ENCODE results near the gene SLC7A5.
"Not testable (repeated sequence)": the region's sequence is repeated elsewhere in the genome, so short reads cannot be mapped to it uniquely, and the experiment has no call there.

Gene SLC7A5

GRCh38 chr16:87832741-87833502 is 36.4 kb downstream of the SLC7A5 start:
- peak; percentile 61 to 85 for DNase-seq

- no peak for DNase-seq
These were observed 37.2 kb downstream of the SLC7A5 start for GRCh38 chr16:87832137-87832527.

DNA sequence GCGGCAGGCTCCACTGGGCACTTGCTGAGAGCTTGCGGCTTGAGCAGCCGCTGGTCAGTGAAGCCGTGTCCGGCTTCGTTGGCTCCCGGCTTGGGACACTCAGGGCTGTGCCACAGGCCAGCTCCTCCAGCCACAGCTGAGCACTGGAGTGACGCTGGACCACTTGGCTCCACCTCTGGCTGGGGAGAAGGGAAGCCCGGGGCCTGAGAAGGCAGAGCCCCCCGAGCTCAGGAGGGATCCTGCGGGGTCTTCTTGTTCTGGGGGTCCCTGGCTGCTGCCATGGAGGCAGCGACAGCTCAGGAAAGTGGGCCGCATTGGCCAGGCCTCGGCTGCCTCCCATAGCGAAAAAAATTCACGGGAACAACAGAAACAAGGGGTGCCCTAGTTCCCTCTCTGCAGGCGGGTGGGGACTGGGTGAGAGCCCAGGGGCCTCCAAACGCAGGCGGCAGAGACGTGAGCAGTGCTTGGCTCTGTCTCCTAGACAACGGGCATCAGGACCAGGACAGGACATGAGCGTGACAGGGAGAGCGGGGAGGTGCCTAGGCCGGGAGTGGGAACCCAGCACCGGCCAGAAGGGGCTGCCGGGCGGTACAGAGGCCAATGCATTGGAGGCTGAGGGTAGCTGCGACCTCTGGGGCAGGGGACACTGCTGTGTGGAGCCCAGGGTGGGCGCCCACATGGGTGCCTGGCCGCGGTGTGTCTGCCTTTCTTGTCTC is 37.7 kb downstream of the SLC7A5 start:
- DNase-seq, result no peak

GRCh38 chr16:87830673-87831420 is 38.5 kb downstream of the SLC7A5 start:
- no peak for DNase-seq

GRCh38 chr16:87829988-87830672 is 39.2 kb downstream of the SLC7A5 start:
- DNase-seq, result no peak

DNA sequence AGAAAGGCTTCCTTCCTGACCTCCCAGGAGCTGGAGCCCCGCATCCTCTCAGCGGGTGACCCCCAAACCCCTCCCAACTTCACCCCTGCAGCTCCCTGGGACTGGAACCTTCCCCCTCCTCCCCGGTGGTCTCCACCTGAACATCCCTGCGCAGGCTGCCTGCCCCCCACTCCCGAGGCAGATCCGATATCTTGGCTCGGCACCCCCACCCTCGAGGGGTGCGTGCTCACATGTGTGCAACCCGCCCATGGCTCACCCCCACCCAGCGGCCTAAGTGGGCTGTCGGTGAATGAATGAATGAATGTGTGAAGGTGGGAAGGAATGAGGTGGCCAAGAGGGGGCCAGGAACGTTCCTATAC is 39.7 kb downstream of the SLC7A5 start:
- DNase-seq, result no peak

DNA sequence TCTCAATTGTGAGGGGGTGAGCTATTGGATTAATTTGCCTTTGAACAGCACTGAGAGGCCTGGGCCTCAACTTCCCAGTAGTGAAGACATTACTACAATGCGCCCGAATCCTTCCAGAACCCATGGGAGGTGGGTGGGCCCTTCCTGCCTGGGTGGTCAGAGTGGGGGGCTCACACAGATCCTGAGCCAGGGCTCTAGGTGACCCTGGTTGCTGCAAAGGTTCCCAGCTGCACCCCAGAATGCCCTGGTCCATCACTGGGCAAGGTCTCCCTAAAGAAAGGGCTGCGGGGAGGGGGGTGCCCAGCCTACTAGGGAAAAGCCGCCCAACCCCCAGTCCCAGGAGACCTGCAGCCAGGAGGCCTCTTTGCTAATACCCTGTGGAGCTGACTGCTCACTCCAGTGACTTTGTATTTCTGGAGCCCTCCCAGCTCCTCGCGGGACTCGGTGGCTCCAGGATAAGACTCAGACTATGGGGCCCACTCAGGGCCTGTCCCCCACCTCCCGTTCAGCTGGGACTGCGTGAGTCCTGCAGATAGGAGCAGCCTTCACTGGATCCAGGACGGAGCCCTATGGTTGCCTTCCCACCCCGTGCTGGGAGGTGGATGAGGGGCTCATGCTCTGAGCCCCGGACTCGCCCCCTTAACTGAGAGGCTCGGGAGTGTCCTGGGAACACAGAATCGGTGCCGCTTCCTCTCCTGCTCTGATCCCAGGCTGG is 40.2 kb downstream of the SLC7A5 start:
- no peak for DNase-seq

DNA sequence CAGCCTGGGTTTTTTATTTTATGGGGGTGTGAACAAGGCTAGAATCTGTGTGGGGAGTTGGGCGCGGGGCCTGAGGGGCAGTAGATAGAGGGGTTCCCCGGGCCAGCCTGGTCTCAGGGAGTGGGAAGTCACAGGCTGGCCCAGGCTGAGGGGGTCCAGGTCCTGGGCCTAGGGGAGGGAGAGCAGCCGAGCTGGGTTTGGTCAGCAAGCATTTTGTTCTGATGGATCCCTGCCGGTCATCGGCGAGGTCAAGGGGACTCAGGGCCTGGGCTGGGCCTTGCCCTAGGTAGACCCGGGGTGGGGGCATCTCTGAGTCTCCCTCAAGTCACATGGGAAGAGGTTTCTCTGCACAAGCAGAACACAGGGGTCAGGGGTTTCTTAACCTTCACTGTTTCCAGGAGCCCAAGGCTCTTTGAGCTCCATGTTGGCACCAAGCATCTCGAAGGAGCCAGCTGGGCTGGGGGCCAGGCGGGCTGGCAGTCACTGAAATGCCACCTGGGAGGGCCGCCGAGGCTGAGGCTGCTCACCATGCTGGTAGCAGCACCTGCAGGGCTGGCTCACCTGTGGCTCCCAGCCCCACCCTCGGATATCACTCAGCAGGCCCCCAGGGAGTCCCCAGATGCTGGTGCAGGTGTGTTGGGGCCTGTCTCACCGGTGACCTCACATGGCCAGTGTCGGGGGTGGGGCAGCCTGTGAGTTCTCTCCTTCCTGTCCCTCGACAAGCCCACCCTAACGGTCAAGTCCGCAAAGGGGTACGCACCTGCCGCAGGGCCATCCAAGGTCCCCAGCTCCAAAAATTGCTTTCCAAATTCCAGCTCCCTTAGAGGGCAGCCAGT is 41.0 kb downstream of the SLC7A5 start:
- DNase-seq, result no peak

DNA sequence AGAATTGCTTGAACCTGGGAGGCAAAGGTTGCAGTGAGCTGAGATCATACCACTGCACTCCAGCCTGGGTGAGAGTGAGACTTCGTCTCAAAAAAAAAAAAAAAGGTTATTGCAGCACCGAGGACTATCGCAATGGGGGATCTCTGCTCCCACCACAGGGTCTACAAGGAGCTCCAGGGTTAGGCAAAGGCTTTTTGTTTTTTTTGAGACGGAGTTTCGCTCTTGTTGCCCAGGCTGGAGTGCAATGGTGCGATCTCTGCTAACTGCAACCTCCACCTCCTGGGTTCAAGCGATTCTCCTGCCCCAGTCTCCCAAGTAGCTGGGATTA is 41.8 kb downstream of the SLC7A5 start:
- DNase-seq, result not testable (repeated sequence)

DNA sequence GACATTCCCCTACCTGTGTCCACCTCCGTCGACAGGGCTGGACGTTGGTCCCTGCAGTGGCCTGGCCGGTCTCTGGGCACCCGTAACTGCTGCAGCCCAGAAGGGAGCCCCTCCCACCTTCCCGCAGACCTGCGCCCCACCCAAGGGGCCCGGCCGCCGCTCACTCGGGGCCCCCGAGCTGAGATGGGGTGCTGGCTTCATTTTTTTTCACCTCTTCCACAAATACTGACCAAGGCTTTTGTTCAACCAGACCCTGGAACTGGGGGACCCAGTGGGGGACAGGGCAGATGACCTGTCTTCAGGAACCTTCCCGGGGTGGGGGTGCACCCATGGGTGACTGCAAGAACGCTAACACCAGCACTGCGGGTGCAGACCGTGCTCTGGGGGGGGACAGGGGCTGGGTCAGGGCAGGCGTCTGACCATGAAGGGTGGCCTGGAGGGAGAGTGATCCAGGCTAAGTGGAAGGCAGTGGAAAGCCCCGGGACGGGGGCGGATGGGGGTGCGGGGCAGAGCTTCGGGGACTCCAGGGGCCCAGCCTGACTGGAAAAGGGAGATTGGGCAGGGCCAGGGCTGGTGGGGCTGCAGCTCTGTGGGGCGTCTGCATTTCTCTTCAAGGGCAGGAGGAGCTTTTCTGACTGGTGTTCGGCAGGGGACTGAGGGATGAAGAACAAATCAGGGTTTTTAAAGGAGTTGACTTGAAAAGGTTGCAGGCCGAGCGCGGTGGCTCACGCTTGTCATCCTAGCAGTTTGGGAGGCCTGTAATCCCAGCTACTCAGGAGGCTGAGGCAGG is 42.3 kb downstream of the SLC7A5 start:
- DNase-seq, result no peak

GRCh38 chr16:87826407-87826797 is 42.9 kb downstream of the SLC7A5 start:
- DNase-seq, result not testable (repeated sequence)

DNA sequence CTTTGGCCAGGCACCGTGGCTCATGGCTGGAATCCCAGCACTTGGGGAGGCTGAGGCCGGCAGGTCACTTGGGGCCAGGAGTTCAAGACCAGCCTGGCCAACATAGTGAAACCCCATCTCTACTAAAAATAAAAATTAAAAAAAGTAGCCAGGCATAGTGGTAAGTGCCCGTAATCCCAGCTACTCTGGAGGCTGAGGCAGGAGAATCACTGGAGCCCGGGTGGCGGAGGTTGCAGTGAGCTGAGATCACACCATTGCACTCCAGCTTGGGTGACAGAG is 43.5 kb downstream of the SLC7A5 start:
- DNase-seq, result not testable (repeated sequence)

GRCh38 chr16:87824991-87825841 is 44.1 kb downstream of the SLC7A5 start:
- DNase-seq, result no peak

GRCh38 chr16:87824016-87824990 is 45.0 kb downstream of the SLC7A5 start:
- no peak for DNase-seq

GRCh38 chr16:87823181-87823929 is 46.0 kb downstream of the SLC7A5 start:
- no peak for DNase-seq

DNA sequence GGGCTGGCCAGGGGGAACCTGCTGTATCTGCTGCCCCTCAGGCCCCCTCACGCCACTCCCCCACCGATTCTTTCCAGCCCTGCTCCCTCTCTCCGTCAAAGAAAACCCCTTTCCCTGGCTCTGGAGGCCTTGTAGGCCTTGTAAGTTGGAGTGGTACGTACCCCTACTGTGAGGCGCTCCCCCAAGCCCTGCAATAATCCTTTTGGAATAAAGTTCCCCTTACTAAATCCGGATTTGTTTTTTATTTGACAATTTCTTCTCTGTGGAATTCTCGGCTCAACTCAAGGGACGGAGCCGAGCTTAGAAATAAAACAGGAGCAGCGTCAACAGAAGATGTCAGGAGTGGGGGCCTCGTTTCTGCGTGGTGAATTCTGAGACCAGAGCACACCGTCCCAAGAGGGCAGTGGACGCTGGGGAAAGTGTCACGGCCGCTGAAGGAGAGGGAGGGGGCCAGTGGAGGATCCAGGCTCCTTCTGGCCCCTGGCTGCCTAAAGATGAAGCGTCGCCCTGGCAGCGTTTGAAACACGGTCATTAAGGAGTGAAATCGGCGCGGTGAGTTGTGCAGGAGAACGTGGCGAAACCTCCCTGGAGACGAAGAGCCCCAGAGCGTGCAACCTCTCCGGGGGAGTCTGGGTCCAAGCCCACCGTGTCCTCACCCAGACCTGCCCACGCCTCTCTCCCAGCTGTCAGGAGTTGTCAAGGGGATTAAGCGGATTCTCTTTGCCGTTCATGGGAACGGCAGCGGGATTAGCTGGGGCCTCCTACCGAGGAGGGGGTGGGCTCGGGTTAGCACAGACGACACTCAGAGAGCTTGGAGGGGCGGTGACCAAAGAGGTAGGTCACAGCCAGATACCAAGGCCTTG is 47.0 kb downstream of the SLC7A5 start:
- no peak for DNase-seq

Measured in inflammatory macrophage (primary cell).